UCSD-AML1 (cell line): Measurements from ENCODE around the gene WDR48.
A peak's percentile ranks its signal among the peaks of the same experiment; 100 is the strongest.

Experiments
- DNase-seq: peaks from one replicate; lab custom pipeline; 2025; ENCODE audit not compliant: unreplicated experiment; lab: John Stamatoyannopoulos, UW

Gene WDR48

GRCh38 chr3:39118931-39119660, 67.3 kb downstream of the WDR48 start:
- DNase-seq = no peak

DNA sequence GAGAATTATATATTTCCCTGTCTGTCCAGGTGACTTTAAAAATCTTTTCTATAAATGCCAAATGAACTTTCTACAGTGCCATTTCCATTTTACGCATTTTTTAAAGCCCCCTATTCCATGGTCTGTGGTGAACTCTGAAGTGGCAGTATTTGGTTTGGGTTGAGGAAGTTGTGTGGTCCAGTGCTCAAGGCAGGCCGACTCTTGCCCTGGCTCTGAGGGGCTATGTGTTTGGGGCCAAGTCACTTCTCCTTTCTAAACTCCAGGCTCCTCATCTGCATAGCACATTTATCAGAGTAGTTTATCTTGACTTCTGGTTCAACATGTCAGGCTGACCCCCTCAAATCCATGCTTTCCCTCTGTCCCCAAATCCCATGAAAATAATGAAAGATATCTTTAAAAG, 69.8 kb downstream of the WDR48 start:
- DNase-seq = peak; percentile 24

GRCh38 chr3:39122813-39123212, 71.0 kb downstream of the WDR48 start:
- no peak for DNase-seq

DNA sequence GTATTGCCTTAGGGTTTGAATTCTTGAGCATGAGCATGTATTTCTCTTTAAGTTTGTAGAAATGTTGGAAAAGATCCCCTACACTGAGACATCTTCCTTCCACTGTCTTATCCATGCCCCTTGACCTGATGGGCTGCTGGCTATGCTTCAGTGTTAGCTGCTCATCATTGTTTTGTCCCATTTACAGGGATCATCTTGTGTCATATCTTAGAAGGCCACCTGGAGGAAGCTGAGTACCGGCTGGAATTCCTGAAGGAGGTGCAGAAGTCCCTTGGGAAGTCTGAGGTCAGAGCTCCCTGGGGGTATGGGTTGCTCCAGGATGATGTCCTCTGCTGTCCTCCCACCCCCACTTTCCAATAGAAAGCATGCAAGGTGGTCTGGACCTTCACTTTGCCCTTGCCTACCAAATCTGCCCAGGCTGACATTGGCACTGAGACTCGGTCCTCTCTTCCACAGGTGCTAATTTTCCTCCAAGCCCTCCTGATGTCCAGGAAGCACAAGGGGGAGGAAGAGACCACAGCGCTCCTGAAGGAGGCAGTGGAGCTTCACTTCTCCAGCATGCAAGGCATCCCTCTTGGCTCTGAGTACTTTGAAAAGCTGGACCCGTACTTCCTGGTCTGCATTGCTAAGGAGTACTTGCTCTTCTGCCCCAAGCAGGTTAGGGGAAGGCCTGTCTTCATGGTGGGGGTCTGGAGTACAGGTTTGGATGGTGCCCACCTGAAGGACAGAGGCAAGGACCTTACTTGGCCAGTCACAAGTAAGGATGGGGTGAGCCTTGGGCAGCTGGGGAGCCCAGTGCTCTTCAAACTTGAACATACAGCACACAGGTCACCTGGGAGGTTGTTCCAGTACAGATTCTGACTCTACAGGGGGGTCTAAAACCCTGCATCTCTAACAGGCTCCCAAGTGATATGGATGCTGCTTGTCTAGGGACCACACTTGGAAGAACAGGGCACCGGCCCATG, 73.3 kb downstream of the WDR48 start:
- DNase-seq = no peak

DNA sequence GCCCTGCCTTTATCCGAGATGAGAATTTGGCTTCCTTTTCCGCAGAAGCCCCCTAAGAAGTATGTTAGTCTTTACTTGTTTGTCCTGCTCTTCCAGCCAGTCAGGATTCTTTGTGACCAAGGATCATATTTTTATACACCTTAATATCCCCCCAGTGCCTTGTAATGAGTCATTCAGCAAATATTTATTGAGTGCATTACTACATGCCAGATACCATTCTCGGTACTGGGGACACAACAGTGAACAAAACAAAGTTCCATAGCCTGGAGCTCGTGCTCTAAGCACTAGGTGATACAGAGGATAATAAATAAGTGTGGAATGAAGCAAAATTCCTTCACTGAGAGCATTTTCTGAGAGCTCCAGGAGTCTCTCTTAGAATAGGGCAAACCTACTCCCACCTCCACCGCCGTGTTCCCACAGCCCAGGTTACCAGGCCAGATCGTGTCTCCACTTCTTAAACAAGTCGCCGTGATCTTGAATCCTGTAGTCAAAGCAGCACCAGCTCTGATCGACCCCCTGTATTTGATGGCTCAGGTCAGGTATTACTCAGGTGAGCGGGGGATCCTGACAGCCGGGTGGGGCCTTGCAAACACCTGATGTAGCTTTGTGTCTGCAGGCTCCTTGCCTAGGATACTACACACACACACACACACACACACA, 74.2 kb downstream of the WDR48 start:
- DNase-seq = no peak

DNA sequence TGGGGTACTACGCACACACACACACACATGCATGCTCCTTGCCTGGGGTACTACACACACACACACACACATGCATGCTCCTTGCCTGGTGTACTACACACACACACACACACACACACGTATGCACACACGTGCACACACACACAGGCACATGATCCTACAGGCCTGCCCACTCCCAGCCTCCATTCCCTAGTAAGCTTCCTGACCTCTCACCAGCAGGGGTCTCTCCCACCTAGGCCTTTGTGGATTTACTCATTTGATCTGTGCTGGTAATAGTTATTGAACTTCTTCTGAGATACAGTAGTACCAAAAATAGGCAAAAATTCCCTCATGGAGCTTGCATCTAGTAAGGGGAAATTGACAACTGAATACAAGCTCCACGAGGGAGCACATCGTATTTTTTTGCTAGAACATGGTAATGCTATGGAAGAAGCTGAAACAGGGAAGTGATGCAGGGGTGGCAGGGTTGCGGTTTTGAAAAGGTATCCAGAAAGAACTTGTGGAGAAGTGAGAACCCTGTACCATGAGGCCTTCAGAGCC, 74.8 kb downstream of the WDR48 start:
- DNase-seq = peak; percentile 55

GRCh38 chr3:39127269-39127907, 75.6 kb downstream of the WDR48 start:
- DNase-seq = no peak

DNA sequence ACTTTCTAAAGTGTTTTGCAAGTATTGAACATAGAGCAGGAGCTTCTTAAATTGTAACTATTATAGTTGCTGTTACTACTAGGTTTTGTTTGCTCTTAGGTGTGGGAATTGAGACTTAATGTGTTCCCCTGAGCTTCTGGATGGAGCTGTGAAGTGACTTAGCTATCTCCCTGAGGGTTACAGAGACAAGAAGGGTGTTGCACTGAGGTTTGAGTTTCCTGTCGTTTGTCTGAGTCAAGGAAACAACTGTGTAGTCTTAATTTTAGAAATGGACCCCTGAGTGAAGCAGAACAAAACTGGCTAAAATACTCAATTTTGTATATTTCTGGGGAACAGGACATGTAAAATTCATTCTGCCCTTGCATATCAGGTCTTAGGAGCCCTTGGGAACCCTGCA, 76.1 kb downstream of the WDR48 start:
- no peak for DNase-seq

GRCh38 chr3:39128951-39129350, 77.1 kb downstream of the WDR48 start:
- no peak for DNase-seq

DNA sequence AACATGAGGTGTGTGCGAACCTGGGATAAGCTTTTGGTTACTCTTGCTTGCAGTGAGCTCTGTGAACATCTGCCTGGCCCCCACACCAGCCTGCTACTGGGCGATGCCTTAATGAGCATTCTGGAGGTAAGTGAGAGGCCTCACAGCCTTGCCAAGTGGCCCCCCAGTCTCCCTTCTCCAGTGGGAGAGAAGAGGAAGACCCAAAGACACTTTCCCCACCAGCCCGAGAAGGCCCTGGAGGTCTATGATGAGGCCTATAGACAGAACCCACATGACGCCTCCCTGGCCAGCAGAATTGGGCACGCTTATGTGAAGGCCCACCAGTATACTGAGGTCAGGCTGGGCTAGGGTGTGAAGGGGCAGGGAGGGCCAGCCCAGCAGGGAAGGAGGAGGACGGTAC, 78.2 kb downstream of the WDR48 start:
- DNase-seq = no peak

GRCh38 chr3:39130693-39131265, 79.0 kb downstream of the WDR48 start:
- DNase-seq = no peak

DNA sequence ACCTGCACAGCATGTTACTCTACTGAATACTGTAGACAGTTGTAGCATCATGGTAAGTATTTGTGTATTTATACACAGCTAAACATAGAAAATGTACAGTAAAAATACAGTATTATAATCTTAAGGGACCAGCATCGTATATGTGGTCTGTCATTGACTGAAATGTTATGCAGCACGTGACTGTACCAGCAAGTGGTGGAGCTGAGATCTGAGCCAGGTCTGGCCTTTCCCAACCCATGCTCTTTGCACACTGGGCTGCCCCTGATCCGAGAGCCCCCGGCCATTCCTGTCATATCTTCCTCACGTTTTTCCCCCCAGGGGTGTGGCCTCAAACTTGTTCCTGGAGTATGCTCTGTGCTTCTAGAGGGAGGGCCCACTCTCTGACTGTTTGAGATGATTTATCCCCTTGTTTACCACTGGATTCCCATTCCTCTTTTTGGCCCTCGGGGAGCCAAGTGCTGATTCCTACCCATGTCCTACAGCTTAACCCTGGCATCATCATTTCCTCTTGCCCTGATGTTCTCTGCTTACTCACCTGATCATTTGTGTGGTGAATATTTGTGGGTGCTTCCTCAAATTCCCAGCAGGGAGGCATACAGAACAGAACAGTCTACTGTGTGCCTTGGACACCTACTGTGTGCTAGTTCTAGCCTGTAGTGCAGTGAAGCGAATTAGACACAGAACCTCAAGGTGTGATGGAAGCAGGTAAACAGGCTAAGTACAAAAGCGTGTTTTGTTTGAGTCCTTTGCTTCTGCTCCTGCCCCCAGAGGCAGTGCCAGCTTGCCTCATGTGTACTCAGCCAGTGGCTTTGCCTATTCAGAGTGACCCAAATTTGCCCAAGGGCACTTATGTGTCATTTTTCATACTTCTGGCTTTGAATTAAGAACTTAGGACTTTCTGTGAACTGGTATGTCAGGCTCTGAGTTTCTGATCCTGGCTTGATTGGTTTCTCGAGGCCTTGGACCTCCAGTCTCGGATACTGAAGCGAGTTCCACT, 80.6 kb downstream of the WDR48 start:
- DNase-seq = no peak

- no peak for DNase-seq
Measured at GRCh38 chr3:39133093-39133490, 81.3 kb downstream of the WDR48 start.

- DNase-seq = no peak
Measured at GRCh38 chr3:39133822-39134221, 82.0 kb downstream of the WDR48 start.

- no peak for DNase-seq
Measured at GRCh38 chr3:39134305-39134704, 82.5 kb downstream of the WDR48 start.

DNA sequence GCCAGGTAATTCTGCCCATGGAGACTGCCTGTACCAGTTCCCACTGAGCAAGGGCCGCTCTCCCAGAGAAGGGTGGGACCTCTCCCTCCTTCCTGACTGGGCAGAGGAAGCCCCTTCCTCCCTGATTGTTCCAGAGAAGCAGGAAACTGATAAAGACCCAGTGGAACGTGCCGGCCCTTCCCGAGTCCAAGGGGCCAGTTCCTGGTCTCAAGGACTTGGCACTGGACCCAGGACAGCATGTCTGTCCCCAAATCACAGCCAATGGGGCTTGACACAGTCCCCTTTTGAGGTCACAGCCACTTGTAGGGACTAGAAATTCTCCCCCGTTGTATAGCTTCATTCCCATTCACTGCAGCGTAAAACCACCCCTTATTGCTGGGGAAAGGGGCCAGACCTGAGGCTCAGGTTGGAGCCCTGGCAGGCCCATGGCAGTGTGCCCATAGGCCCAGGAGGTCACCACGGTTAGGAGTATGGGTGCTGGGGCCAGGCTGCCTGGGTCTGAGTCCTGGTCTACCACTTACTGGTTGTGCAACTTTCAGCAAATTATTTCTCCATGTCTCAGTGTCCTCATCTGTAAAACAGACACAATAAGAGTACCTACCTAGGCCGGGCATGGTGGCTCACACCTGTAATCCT, 83.5 kb downstream of the WDR48 start:
- no peak for DNase-seq

- no peak for DNase-seq
Measured at GRCh38 chr3:39136533-39137434, 85.0 kb downstream of the WDR48 start.

DNA sequence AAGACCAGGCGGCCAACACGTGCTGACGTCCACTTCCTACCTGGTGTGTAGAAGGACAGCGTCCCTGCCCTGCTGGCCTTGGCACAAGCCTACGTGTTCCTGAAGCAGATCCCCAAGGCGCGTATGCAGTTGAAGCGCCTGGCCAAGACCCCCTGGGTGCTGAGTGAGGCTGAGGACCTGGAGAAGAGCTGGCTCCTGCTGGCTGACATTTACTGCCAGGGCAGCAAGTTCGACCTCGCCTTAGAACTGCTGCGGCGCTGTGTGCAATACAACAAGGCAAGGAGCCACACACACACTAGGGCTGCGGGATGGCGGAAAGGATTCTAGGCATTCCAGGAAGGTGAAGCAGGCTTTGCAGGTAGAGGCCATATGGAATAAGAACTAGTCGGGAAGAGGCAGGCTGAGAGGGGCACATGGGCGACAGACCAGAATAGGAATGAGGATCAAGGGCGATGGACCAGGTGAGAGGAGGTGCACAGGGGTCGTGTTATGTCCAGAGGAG, 85.7 kb downstream of the WDR48 start:
- DNase-seq = no peak
